ENCODE results near the gene CSNK2B.
"Not testable (repeated sequence)": the region's sequence is repeated elsewhere in the genome, so short reads cannot be mapped to it uniquely, and the experiment has no call there.

Gene CSNK2B

GRCh38 chr6:31691078-31691463 lies 25.2 kb downstream of the CSNK2B start:
- DNase-seq = no peak

GRCh38 chr6:31691564-31692108 lies 25.8 kb downstream of the CSNK2B start:
- no peak for DNase-seq

GRCh38 chr6:31692353-31692752 lies 26.5 kb downstream of the CSNK2B start:
- DNase-seq = no peak

- no peak for DNase-seq
Observed at GRCh38 chr6:31692886-31693285, 27.0 kb downstream of the CSNK2B start.

GRCh38 chr6:31693535-31693934 lies 27.7 kb downstream of the CSNK2B start:
- no peak for DNase-seq

- no peak for DNase-seq
Observed at GRCh38 chr6:31697555-31697954, 31.7 kb downstream of the CSNK2B start.

- DNase-seq = no peak
Observed at GRCh38 chr6:31700740-31701401, 35.0 kb downstream of the CSNK2B start.

- peak; percentile 69 for DNase-seq
Observed at GRCh38 chr6:31701666-31702404, 36.0 kb downstream of the CSNK2B start.

- peak; percentile 40 for DNase-seq
Observed at GRCh38 chr6:31702405-31702818, 36.5 kb downstream of the CSNK2B start.

GRCh38 chr6:31702819-31703716 lies 37.2 kb downstream of the CSNK2B start, which contains the start of gene ABHD16A:
TSS of gene ABHD16A (minus strand) at chr6:31703324. CDS start at chr6:31703281, 43 bp downstream.
- peak; percentile 98 for DNase-seq

GRCh38 chr6:31705931-31706330 lies 40.1 kb downstream of the CSNK2B start:
- no peak for DNase-seq

GRCh38 chr6:31706599-31706998 lies 40.7 kb downstream of the CSNK2B start, which contains the start of gene LY6G6F:
TSS of gene LY6G6F (plus strand) at chr6:31706866. CDS start at chr6:31706907, 41 bp downstream.
- DNase-seq = no peak

- no peak for DNase-seq
Observed at GRCh38 chr6:31707701-31708100, 41.8 kb downstream of the CSNK2B start.

- no peak for DNase-seq
Observed at GRCh38 chr6:31708224-31708623, 42.3 kb downstream of the CSNK2B start.

- DNase-seq = not testable (repeated sequence)
Observed at GRCh38 chr6:31709157-31709556, 43.3 kb downstream of the CSNK2B start.

- DNase-seq = no peak
Observed at GRCh38 chr6:31710523-31711219, 44.8 kb downstream of the CSNK2B start.

- no peak for DNase-seq
Observed at GRCh38 chr6:31711233-31711632, 45.4 kb downstream of the CSNK2B start.

GRCh38 chr6:31712296-31712695 lies 46.4 kb downstream of the CSNK2B start:
- no peak for DNase-seq

- no peak for DNase-seq
Observed at GRCh38 chr6:31713465-31713864, 47.6 kb downstream of the CSNK2B start.

- peak; percentile 41 for DNase-seq
Observed at GRCh38 chr6:31713991-31714684, 48.3 kb downstream of the CSNK2B start.
